SU-DHL-6 (cell line): ENCODE measurements around the gene ACSL3.

Experiments
- H2AFZ ChIP-seq: fragments of 200-600 bp; sonication (generic); 2 replicates; pipeline ENCODE4 v1.6.1; 2014; ENCODE audit warnings: low read depth, mild to moderate bottlenecking, moderate library complexity, mixed read lengths, antibody characterized with exemption, low read length; ENCODE audit not compliant: severe bottlenecking
- H3F3A ChIP-seq: fragments of 200-600 bp; shearing (Covaris generic); 2 replicates; pipeline ENCODE4 v1.6.0; 2016; ENCODE audit warnings: antibody characterized with exemption, mild to moderate bottlenecking; ENCODE audit not compliant: insufficient read depth
- H3K27ac ChIP-seq: fragments of 200-600 bp; sonication (generic); 2 replicates; pipeline ENCODE4 v1.5.1; 2016; ENCODE audit warnings: low read depth, mild to moderate bottlenecking, low read length, moderate library complexity, mixed read lengths
- H3K27me3 ChIP-seq: fragments of 200-600 bp; sonication (generic), shearing (Covaris generic); 2 replicates; pipeline ENCODE4 v1.6.0; 2014; ENCODE audit warnings: mild to moderate bottlenecking, low read length
- H3K36me3 ChIP-seq: fragments of 200-600 bp; sonication (generic); 2 replicates; pipeline ENCODE4 v1.6.1; 2014; ENCODE audit warnings: mild to moderate bottlenecking, low read length, mixed read lengths
- H3K4me2 ChIP-seq: fragments of 300-600, 200-600 bp; shearing (Covaris generic), sonication (generic); 2 replicates; pipeline ENCODE4 v1.6.0; 2014; ENCODE audit warnings: low read length, low read depth, mild to moderate bottlenecking; ENCODE audit not compliant: poor library complexity, severe bottlenecking
- H3K4me3 ChIP-seq: fragments of 200-600 bp; sonication (generic); 2 replicates; pipeline ENCODE4 v1.5.1; 2014; ENCODE audit warnings: antibody characterized with exemption, low read length, mild to moderate bottlenecking, mixed read lengths; ENCODE audit not compliant: insufficient read depth, poor library complexity, severe bottlenecking
- H3K79me2 ChIP-seq: fragments of 200-600 bp; sonication (generic); 2 replicates; pipeline ENCODE4 v1.6.1; 2014; ENCODE audit warnings: mild to moderate bottlenecking, low read length, moderate library complexity; ENCODE audit not compliant: insufficient read depth
- H3K9ac ChIP-seq: fragments of 200-600 bp; sonication (generic); 2 replicates; pipeline ENCODE4 v1.7.0; 2014; ENCODE audit warnings: mild to moderate bottlenecking, low read length
- H3K9me2 ChIP-seq: fragments of 200-600 bp; sonication (generic); replicated peaks from 2 replicates; pipeline ENCODE4 v1.6.1; 2014; ENCODE audit warnings: low read length; ENCODE audit not compliant: insufficient read depth
- H3K9me3 ChIP-seq: fragments of 200-600 bp; sonication (generic); 2 replicates; pipeline ENCODE4 v1.6.1; 2014; ENCODE audit warnings: low read length, mixed read lengths; ENCODE audit not compliant: insufficient read depth
- H4K20me1 ChIP-seq: fragments of 200-600 bp; sonication (generic); 2 replicates; pipeline ENCODE4 v1.6.1; 2014; ENCODE audit warnings: low read depth, mild to moderate bottlenecking, antibody characterized with exemption, low read length, moderate library complexity, mixed read lengths
- EZH2phosphoT487 ChIP-seq: fragments of 200-600 bp; sonication (generic), shearing (Covaris generic); conservative IDR thresholded peaks from 2 replicates; pipeline ENCODE4 v1.6.1; 2018; ENCODE audit warnings: mild to moderate bottlenecking, antibody characterized with exemption, low read length, moderate library complexity, mixed read lengths
- TF ChIP-seq, protein P1 (sequence below): fragments of 200-600 bp; sonication (generic); IDR thresholded peaks from one replicate; pipeline ENCODE4 v1.5.1; 2017; ENCODE audit warnings: antibody characterized with exemption, mild to moderate bottlenecking, low read length, moderate library complexity; ENCODE audit not compliant: insufficient read depth, poor library complexity, severe bottlenecking

The ACSL3 gene

GRCh38 chr2:222969491-222969890, 108.7 kb downstream of the ACSL3 start:
- no peak for TF ChIP-seq EZH2phosphoT487
- TF ChIP-seq, protein P1, sequence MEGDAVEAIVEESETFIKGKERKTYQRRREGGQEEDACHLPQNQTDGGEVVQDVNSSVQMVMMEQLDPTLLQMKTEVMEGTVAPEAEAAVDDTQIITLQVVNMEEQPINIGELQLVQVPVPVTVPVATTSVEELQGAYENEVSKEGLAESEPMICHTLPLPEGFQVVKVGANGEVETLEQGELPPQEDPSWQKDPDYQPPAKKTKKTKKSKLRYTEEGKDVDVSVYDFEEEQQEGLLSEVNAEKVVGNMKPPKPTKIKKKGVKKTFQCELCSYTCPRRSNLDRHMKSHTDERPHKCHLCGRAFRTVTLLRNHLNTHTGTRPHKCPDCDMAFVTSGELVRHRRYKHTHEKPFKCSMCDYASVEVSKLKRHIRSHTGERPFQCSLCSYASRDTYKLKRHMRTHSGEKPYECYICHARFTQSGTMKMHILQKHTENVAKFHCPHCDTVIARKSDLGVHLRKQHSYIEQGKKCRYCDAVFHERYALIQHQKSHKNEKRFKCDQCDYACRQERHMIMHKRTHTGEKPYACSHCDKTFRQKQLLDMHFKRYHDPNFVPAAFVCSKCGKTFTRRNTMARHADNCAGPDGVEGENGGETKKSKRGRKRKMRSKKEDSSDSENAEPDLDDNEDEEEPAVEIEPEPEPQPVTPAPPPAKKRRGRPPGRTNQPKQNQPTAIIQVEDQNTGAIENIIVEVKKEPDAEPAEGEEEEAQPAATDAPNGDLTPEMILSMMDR, result no peak
- H3K27me3 ChIP-seq, result no peaks in the 10 kb centered on the region
- no peaks in the 10 kb centered on the region for H3K9me2 ChIP-seq
- H3K9ac ChIP-seq, result no peak overlapping the region
- no peaks in the 10 kb centered on the region for H3K36me3 ChIP-seq
- no peak overlapping the region for H3K4me3 ChIP-seq
- H3K4me2 ChIP-seq, result no peak overlapping the region
- H2AFZ ChIP-seq, result no peak overlapping the region
- no peaks in the 10 kb centered on the region for H3K79me2 ChIP-seq
- no peaks in the 10 kb centered on the region for H3F3A ChIP-seq
- 0 out of 2 replicates have a peak, but pooled peaks cover 1% of the 10 kb centered on the region for H3K9me3 ChIP-seq
- no peak overlapping the region for H3K27ac ChIP-seq
- H4K20me1 ChIP-seq, result no peaks in the 10 kb centered on the region

- TF ChIP-seq EZH2phosphoT487, result no peak
- TF ChIP-seq, protein P1, result no peak
- Histone ChIP-seq H3K9me2 (no peaks in the 10 kb centered on the region), H3K79me2 (no peaks in the 10 kb centered on the region), H3F3A (no peaks in the 10 kb centered on the region), H3K9ac (no peak overlapping the region), H3K27ac (no peak overlapping the region), H3K27me3 (no peaks in the 10 kb centered on the region), H3K9me3 (no peaks in the 10 kb centered on the region), H3K4me3 (no peak overlapping the region), H4K20me1 (no peaks in the 10 kb centered on the region), H3K36me3 (no peaks in the 10 kb centered on the region), H2AFZ (no peak overlapping the region), H3K4me2 (no peak overlapping the region)
These were observed 111.6 kb downstream of the ACSL3 start for GRCh38 chr2:222972420-222972819.

DNA sequence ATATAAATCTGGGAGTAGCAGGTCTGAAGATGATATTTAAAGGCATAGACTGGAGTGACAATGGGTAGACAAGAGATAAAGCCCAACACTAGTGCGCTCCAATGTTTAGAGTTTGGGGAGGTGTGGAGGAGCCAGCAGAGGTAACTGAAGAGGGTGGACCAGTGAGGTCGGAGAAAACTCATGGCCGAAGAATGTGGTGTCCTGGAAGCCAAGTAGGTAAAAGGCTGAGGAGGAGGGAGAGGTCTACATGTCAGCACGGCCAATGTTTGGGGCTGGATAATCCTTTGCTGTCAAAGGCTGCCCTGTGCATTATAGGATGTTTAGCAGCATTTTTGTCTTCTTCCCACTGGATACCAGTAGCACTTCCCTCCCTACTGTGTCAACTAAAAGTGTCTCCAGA, 112.4 kb downstream of the ACSL3 start:
- no peak overlapping the region for H3K9ac ChIP-seq
- TF ChIP-seq EZH2phosphoT487, result no peak
- TF ChIP-seq, protein P1, result no peak
- H3K9me2 ChIP-seq, result no peaks in the 10 kb centered on the region
- no peaks in the 10 kb centered on the region for H3K9me3 ChIP-seq
- no peaks in the 10 kb centered on the region for H3K79me2 ChIP-seq
- H4K20me1 ChIP-seq, result no peaks in the 10 kb centered on the region
- H3K27me3 ChIP-seq, result no peaks in the 10 kb centered on the region
- H3K4me2 ChIP-seq, result no peak overlapping the region
- H3F3A ChIP-seq, result no peaks in the 10 kb centered on the region
- no peak overlapping the region for H2AFZ ChIP-seq
- no peak overlapping the region for H3K27ac ChIP-seq
- no peaks in the 10 kb centered on the region for H3K36me3 ChIP-seq
- H3K4me3 ChIP-seq, result no peak overlapping the region

- H3K27me3 ChIP-seq, result no peaks in the 10 kb centered on the region
- H3K9me3 ChIP-seq, result no peaks in the 10 kb centered on the region
- H3K4me3 ChIP-seq, result no peak overlapping the region
- no peak overlapping the region for H3K9ac ChIP-seq
- no peaks in the 10 kb centered on the region for H4K20me1 ChIP-seq
- H3K4me2 ChIP-seq, result no peak overlapping the region
- no peak overlapping the region for H2AFZ ChIP-seq
- no peaks in the 10 kb centered on the region for H3F3A ChIP-seq
- H3K79me2 ChIP-seq, result no peaks in the 10 kb centered on the region
- H3K27ac ChIP-seq, result no peak overlapping the region
- no peaks in the 10 kb centered on the region for H3K36me3 ChIP-seq
- TF ChIP-seq, protein P1, result no peak
- TF ChIP-seq EZH2phosphoT487, result no peak
- no peaks in the 10 kb centered on the region for H3K9me2 ChIP-seq
These were observed 112.9 kb downstream of the ACSL3 start for GRCh38 chr2:222973733-222974132.
